ENCODE measurements around the gene PTPRT.

DNA sequence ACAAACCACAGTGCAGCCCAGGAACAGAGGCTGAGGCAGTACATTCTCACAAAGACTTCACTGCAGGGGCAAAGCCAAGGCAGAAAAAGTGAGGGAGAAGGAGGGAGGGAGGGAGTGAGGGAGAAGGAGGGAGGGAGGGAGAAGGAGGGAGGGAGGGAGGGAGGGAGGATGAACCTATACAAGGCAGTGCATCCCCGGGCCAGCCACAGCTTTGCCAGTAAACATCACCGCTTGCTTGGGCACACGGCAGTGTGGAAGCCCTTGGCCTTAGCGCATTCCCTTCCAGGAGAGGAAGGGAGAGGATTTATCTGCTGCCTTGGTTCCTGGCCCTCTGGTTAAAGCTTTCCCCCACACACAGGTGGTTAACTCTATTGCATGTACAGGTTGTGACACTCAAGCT, 234.0 kb downstream of the PTPRT start:
- no peak for TF ChIP-seq TAF1 (IDR thresholded peaks at IDR 0.05; ENCODE audit: low read depth)
- no peak for TF ChIP-seq YY1 (IDR thresholded peaks at IDR 0.05; ENCODE audit: low read depth)
- TF ChIP-seq, protein P1, sequence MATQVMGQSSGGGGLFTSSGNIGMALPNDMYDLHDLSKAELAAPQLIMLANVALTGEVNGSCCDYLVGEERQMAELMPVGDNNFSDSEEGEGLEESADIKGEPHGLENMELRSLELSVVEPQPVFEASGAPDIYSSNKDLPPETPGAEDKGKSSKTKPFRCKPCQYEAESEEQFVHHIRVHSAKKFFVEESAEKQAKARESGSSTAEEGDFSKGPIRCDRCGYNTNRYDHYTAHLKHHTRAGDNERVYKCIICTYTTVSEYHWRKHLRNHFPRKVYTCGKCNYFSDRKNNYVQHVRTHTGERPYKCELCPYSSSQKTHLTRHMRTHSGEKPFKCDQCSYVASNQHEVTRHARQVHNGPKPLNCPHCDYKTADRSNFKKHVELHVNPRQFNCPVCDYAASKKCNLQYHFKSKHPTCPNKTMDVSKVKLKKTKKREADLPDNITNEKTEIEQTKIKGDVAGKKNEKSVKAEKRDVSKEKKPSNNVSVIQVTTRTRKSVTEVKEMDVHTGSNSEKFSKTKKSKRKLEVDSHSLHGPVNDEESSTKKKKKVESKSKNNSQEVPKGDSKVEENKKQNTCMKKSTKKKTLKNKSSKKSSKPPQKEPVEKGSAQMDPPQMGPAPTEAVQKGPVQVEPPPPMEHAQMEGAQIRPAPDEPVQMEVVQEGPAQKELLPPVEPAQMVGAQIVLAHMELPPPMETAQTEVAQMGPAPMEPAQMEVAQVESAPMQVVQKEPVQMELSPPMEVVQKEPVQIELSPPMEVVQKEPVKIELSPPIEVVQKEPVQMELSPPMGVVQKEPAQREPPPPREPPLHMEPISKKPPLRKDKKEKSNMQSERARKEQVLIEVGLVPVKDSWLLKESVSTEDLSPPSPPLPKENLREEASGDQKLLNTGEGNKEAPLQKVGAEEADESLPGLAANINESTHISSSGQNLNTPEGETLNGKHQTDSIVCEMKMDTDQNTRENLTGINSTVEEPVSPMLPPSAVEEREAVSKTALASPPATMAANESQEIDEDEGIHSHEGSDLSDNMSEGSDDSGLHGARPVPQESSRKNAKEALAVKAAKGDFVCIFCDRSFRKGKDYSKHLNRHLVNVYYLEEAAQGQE (IDR thresholded peaks at IDR 0.05; ENCODE audit: low read depth), result no peak
- TF ChIP-seq EP300 (IDR thresholded peaks at IDR 0.05; ENCODE audit: borderline replicate concordance), result no peak
- no peak for TF ChIP-seq TCF12 (IDR thresholded peaks at IDR 0.05; ENCODE audit: low read depth)
- TF ChIP-seq NFIC (IDR thresholded peaks at IDR 0.05), result no peak
- TF ChIP-seq RAD21 (IDR thresholded peaks at IDR 0.05; ENCODE audit: low read depth), result no peak
- no peak for TF ChIP-seq ZBTB7A (IDR thresholded peaks at IDR 0.05; ENCODE audit: low read depth)

Data from Ishikawa (cell line).